SK-N-MC (cell line): ENCODE data around the gene CALCOCO1.

Source experiments
- DNase-seq: peaks from one replicate; pipeline ENCODE4 v3.0.0-alpha.2; 2011; ENCODE audit warnings: low read depth, low spot score
- H3K27ac ChIP-seq: fragments of 200-600 bp; sonication (generic); 2 replicates; pipeline ENCODE4 v1.5.1; 2016; ENCODE audit warnings: mixed run types
- H3K36me3 ChIP-seq: fragments of 200-600 bp; sonication (generic); 2 replicates; pipeline ENCODE4 v1.6.1; 2017; ENCODE audit warnings: antibody characterized with exemption, low read length, mixed read lengths; ENCODE audit not compliant: insufficient read depth
- H3K4me3 ChIP-seq: fragments of 200-600 bp; sonication (generic); 2 replicates; pipeline ENCODE4 v1.5.1; 2016
- H3K9ac ChIP-seq: fragments of 200-600 bp; sonication (generic); 2 replicates; pipeline ENCODE4 v1.8.0; 2017; ENCODE audit warnings: mixed run types, mixed read lengths; ENCODE audit not compliant: insufficient read length
- H3K9me3 ChIP-seq: fragments of 200-600 bp; sonication (generic); 2 replicates; pipeline ENCODE4 v1.6.1; 2017; ENCODE audit warnings: low read depth, mild to moderate bottlenecking, antibody characterized with exemption, low read length, moderate library complexity, mixed read lengths
- EZH2 ChIP-seq: fragments of 200-600 bp; sonication (generic); IDR thresholded peaks from one replicate; pipeline ENCODE4 v1.6.1; 2017; ENCODE audit warnings: antibody characterized with exemption
- FOXP2 ChIP-seq: optimal IDR thresholded peaks from 2 replicates; pipeline ENCODE3; 2011; ENCODE audit warnings: mild to moderate bottlenecking, moderate library complexity; ENCODE audit not compliant: insufficient read depth; ENCODE audit errors: extremely low read length, control extremely low read depth
- POLR2AphosphoS5 ChIP-seq: IDR thresholded peaks from 2 replicates; pipeline ENCODE4 v1.6.1; 2012; ENCODE audit warnings: mild to moderate bottlenecking, low read depth, low read length, borderline replicate concordance

Gene CALCOCO1

DNA sequence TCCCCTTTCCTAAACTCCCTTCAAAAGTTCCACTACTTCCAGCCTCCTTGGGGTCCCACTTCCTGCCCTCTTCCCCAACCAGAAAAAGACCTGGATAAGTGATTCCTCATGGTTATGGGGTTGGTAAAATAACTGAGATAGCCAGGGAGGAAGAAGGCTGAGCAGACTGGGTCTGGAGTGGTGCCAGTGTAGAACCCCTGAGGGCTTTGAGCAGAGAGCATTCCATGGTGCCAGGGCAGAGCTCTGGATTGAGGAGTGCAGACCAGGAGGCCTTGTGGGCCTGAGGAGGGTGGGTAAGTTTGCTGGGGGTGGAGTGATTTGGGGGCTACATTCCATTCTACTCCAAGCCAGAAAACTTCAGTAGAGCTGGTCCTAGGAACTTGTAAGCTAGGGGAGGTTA lies 34.1 kb upstream of the CALCOCO1 start:
- Histone ChIP-seq H3K9me3 (no peaks in the 10 kb centered on the region), H3K4me3 (no peak overlapping the region), H3K36me3 (no peaks in the 10 kb centered on the region), H3K27ac (peak overlapping the region; percentile 78), H3K9ac (no peak overlapping the region)
- no peak for DNase-seq
- TF ChIP-seq POLR2AphosphoS5 (no peak), EZH2 (no peak), FOXP2 (no peak)

GRCh38 chr12:53759261-53759660 lies 32.0 kb upstream of the CALCOCO1 start:
- H3K4me3 ChIP-seq, result no peak overlapping the region
- TF ChIP-seq EZH2, result no peak
- no peak for TF ChIP-seq FOXP2
- no peak for TF ChIP-seq POLR2AphosphoS5
- H3K9ac ChIP-seq, result no peak overlapping the region
- H3K27ac ChIP-seq, result no peak overlapping the region
- DNase-seq, result no peak
- H3K9me3 ChIP-seq, result no peaks in the 10 kb centered on the region
- no peaks in the 10 kb centered on the region for H3K36me3 ChIP-seq

GRCh38 chr12:53758730-53759103 lies 31.5 kb upstream of the CALCOCO1 start:
- no peak overlapping the region for H3K9ac ChIP-seq
- no peaks in the 10 kb centered on the region for H3K9me3 ChIP-seq
- no peak overlapping the region for H3K27ac ChIP-seq
- no peaks in the 10 kb centered on the region for H3K36me3 ChIP-seq
- DNase-seq, result no peak
- no peak overlapping the region for H3K4me3 ChIP-seq
- no peak for TF ChIP-seq FOXP2
- no peak for TF ChIP-seq POLR2AphosphoS5
- no peak for TF ChIP-seq EZH2

- H3K27ac ChIP-seq, result no peak overlapping the region
- no peaks in the 10 kb centered on the region for H3K9me3 ChIP-seq
- H3K36me3 ChIP-seq, result no peaks in the 10 kb centered on the region
- no peak overlapping the region for H3K4me3 ChIP-seq
- DNase-seq, result no peak
- TF ChIP-seq FOXP2 (no peak), EZH2 (no peak), POLR2AphosphoS5 (no peak)
- H3K9ac ChIP-seq, result no peak overlapping the region
Observed at GRCh38 chr12:53758081-53758729, 31.0 kb upstream of the CALCOCO1 start.

DNA sequence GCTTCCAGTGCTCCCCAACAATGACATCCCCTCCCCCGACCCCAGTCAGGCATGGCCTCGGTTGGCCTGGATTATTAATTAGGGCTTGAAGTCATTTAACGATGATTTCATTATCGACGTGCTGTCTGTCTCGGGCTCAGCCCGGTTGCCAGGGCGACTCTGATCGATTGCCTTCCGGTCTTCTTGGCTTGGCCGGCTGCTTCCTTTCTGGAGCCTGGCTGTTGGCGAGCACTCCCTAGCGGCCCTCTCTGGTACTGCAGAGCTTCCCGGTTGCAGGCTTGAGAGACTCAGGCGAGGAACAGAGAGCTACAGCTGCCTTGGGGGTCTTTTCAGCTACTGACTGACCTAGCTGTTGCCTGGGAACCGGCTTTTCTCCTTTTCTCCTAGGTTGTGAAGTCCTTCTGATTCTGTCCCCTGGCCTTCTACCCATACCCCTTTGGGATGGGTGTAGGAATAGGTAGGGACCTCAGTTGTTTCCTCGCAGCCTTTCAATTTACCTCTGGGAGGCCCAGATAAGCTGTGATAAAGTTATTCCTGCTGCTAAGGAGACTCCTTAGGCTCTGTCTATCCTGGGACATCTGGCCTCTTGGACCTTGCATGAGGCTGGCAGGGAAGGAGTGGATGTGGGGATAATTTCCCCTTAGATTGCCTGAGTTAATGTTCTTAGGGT lies 30.0 kb upstream of the CALCOCO1 start:
- H3K4me3 ChIP-seq, result no peak overlapping the region
- H3K27ac ChIP-seq, result no peak overlapping the region
- no peak for DNase-seq
- no peaks in the 10 kb centered on the region for H3K36me3 ChIP-seq
- no peaks in the 10 kb centered on the region for H3K9me3 ChIP-seq
- H3K9ac ChIP-seq, result no peak overlapping the region
- TF ChIP-seq FOXP2 (no peak), EZH2 (no peak), POLR2AphosphoS5 (no peak)

DNA sequence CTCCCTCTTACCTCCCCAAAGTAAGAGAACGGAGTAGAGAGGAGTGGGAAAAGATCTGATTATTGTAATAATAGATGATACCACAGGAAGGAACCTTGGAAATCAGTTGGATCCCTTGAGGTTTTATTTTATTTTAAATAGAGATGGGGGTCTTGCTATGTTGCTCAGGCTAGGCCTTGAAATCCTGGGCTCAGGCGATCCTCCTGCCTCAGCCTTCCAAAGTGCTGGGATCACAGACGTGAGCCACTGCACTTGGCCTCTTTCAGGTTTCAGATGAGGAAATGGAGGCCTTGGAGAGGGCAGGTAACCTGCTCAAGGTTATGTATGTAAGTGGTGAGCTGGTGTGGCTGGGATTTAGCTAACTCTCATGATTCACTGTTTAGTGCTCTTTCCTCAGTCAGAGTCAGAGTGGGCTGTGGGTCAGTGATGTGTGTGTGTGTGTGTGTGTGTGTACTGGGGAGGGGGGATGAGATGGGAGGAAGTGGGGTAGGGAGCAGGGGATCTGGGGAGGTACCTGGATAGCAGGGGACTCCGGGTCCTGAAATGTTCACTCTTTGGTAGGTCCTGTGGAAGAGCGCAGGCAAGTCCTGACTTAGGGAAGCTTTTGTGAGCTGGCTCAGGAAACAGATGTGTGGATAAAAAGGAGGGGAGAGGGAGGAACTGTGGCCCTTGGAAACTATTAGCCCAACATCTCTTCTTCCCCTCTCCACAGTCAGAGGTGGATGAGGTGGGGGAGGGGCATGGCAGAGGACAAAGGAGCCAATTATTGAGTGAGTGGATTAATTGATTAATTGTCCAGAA lies 29.2 kb upstream of the CALCOCO1 start:
- Histone ChIP-seq H3K9me3 (no peaks in the 10 kb centered on the region), H3K9ac (no peak overlapping the region), H3K36me3 (no peaks in the 10 kb centered on the region), H3K27ac (no peak overlapping the region), H3K4me3 (no peak overlapping the region)
- TF ChIP-seq FOXP2 (no peak), POLR2AphosphoS5 (no peak), EZH2 (no peak)
- no peak for DNase-seq

DNA sequence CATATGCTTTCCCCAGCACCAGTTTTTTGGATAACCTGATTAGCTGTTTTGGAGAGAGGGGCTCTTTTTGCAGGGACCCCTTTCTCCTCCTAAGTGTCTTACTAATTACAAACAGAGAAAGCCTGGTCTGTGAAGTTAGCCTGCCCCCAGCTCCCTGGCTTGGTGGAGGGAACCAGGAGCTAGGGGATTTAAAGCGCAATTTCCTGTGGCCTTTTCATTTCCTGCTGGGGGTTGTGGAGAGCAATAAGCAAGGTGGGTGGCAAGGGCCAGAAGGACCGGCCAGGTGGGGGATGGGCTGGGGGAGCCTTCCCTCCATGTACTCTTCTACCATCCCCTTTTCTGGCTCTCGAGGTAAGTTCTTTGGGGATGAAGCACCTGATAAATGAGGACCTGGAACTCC lies 28.6 kb upstream of the CALCOCO1 start:
- Histone ChIP-seq H3K27ac (no peak overlapping the region), H3K36me3 (no peaks in the 10 kb centered on the region), H3K9me3 (no peaks in the 10 kb centered on the region), H3K9ac (no peak overlapping the region), H3K4me3 (no peak overlapping the region)
- DNase-seq, result no peak
- TF ChIP-seq FOXP2, result no peak

GRCh38 chr12:53755451-53755891 lies 28.2 kb upstream of the CALCOCO1 start:
- H3K36me3 ChIP-seq, result no peaks in the 10 kb centered on the region
- no peak for TF ChIP-seq POLR2AphosphoS5
- no peak for TF ChIP-seq EZH2
- TF ChIP-seq FOXP2, result no peak
- no peak overlapping the region for H3K27ac ChIP-seq
- H3K9me3 ChIP-seq, result no peaks in the 10 kb centered on the region
- DNase-seq, result no peak
- no peak overlapping the region; the same call in 1 of the 2 replicates for H3K4me3 ChIP-seq
- H3K9ac ChIP-seq, result no peak overlapping the region
